Measurements from ENCODE around the gene FXYD6. TPM values are rescaled to one million over a fixed set of nuclear protein-coding genes. Genes with fewer than 3 reads are reported as not detected.

Gene FXYD6
- total RNA-seq, 2 donors from 2014 or later: 0.62 TPM; not detected in 1

DNA sequence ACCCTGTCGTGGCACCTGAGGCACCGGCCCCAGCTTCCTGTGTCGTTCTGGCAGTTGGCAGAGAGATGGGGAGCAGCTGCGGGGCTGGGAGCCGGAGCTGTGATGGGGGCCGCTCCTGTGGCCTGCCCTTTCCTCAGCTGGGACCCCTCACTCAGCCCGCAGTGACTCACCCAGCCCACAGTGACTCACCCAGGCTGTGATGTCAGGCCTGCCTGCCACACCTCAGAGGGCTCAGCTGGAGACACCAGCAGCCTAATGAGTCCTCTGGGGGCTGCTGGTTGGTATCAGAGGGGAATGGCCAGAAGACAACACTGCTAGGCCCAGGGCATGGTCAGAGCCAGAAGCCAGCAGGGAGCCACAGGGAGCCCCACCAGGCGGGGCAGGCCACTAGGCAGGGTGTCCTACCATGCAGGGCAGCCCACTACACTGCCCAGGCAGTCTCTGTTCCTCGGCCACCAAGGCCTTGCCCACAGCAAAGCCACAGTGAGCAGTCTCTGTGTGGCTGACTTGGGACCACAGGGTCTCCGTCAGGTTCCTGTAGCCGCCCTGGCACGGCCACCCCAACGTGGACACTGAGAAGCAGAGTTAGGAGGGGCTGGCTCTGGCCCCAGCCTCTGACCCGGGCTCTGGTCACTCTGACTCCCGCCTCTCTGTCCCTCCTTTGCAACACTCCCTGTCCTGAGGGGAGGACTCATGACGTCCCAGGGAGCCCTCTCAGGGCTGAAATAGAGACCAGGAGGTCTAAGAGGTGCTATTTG, 47.7 kb downstream of the FXYD6 start:
- ATAC-seq: peak; percentile 93
- Mint-ChIP-seq H3K4me3 (peak overlapping the region; percentile 69), H3K4me1 (peaks cover 28% of the 10 kb centered on the region)

DNA sequence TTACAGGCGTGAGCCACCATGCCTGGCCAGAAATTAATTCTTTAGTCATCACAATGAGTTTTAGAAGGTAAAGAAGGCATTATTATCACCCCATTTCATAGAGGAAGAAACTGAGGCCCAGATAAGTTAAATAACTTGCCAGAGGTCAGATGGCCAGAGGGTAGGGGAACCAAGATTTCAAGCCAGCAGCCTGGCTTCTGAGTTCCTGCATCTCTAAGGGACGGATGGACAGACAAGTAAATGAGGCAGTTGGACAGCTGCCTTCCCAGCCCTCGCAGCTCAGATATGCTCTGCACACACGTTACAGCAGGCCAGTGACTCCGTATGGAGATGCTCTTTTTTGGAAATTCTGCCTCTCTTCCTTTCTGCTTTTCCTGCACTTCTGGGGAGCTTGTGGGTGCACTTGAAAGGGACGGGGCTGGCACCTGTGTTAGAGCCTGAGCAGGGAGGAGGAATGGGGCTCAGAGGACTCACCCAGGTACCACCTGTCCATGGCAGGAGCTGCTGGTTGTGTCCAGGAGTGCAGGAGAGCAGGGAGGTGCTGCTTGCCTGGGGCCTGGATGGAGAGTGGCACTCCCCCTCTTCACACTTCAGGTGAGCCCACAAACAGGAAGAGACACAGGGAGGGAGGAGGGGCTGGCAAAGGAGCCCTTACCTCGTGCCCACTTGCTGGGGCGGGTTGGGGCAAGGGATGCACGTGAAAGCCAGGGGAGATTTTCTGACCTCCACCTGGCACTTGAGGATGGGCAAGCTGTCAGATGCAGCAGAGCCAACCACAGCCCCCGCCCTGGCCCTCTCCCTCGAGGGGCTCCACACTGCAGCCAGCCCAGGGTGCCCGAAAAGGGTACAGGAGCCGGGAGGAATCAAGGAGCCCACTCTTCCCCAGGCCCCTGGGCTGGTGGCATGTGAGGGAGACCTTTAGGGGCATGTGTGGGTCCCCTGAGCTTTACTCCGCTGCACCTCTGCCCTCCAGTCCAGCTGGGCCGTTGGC, 48.6 kb downstream of the FXYD6 start:
- H3K27ac Mint-ChIP-seq: peak overlapping the region; percentile 74
- DNase-seq: no peak
- ATAC-seq: peak; percentile 47
- H3K27me3 Mint-ChIP-seq: peaks cover 4% of the 10 kb centered on the region
- H3K36me3 Mint-ChIP-seq (ENCODE audit: low read depth): no peaks in the 10 kb centered on the region
- peak overlapping the region; percentile 77 for H3K4me3 Mint-ChIP-seq
- H3K4me1 Mint-ChIP-seq: peaks cover 33% of the 10 kb centered on the region
- H3K9me3 ChIP-seq (ENCODE audit: control insufficient read depth, low read length, poor library complexity, severe bottlenecking): no peaks in the 10 kb centered on the region

More for the DNA sequence above, 47.7 kb downstream of the FXYD6 start:
- H3K36me3 Mint-ChIP-seq (ENCODE audit: low read depth): no peaks in the 10 kb centered on the region
- peak overlapping the region; percentile 24 for H3K27ac Mint-ChIP-seq
- H3K9me3 ChIP-seq (ENCODE audit: control insufficient read depth, low read length, poor library complexity, severe bottlenecking): no peaks in the 10 kb centered on the region
- DNase-seq: peak in 2 of 3 donors; percentile 36 to 57
- peaks cover 6% of the 10 kb centered on the region for H3K27me3 Mint-ChIP-seq

DNA sequence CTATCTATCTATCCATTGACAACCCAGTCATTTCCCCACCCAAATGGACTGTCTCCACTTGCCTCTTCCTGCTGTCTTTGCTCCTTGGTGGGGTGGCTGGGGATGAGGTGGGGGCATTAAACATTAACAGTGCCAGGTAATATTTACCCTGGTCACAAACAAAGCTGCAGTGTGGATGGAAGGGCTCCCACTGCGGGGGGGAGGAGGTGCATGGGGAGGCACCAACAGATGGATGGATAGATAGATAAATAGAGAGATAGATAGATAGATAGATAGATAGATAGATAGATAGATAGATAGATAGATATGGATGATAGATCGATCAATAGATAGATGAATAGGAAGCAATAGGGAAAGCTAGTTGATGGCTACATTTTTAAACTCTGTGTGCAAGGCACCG, 49.6 kb downstream of the FXYD6 start:
- DNase-seq: no peak
- no peak for ATAC-seq
- no peaks in the 10 kb centered on the region for H3K9me3 ChIP-seq (ENCODE audit: control insufficient read depth, low read length, poor library complexity, severe bottlenecking)
- H3K27me3 Mint-ChIP-seq: no peaks in the 10 kb centered on the region
- H3K27ac Mint-ChIP-seq: no peak overlapping the region
- H3K4me1 Mint-ChIP-seq: peaks cover 35% of the 10 kb centered on the region
- no peak overlapping the region for H3K4me3 Mint-ChIP-seq
- no peaks in the 10 kb centered on the region for H3K36me3 Mint-ChIP-seq (ENCODE audit: low read depth)

DNA sequence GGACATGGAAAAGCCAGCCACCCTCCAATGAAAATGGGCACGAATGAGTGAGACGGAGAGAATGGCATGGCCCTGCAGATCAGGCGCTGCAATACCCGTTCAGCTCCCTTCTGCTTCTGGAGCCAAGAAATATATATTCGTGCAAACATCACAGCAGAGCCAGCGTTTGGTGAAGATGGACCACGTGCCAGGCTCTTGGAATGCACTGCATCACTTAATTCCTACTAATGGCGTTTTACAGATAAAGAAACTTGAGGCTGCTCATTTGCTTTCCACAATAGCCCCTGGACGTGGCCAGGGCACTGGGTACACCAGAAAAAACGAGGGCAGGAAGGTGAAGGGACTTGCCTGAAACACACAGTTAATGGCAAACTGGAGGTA, 50.3 kb downstream of the FXYD6 start:
- no peaks in the 10 kb centered on the region for H3K36me3 Mint-ChIP-seq (ENCODE audit: low read depth)
- no peak overlapping the region for H3K27ac Mint-ChIP-seq
- peaks cover 37% of the 10 kb centered on the region for H3K4me1 Mint-ChIP-seq
- no peaks in the 10 kb centered on the region for H3K27me3 Mint-ChIP-seq
- DNase-seq (no peak), ATAC-seq (no peak)
- H3K9me3 ChIP-seq (ENCODE audit: control insufficient read depth, low read length, poor library complexity, severe bottlenecking): no peaks in the 10 kb centered on the region
- no peak overlapping the region for H3K4me3 Mint-ChIP-seq

DNA sequence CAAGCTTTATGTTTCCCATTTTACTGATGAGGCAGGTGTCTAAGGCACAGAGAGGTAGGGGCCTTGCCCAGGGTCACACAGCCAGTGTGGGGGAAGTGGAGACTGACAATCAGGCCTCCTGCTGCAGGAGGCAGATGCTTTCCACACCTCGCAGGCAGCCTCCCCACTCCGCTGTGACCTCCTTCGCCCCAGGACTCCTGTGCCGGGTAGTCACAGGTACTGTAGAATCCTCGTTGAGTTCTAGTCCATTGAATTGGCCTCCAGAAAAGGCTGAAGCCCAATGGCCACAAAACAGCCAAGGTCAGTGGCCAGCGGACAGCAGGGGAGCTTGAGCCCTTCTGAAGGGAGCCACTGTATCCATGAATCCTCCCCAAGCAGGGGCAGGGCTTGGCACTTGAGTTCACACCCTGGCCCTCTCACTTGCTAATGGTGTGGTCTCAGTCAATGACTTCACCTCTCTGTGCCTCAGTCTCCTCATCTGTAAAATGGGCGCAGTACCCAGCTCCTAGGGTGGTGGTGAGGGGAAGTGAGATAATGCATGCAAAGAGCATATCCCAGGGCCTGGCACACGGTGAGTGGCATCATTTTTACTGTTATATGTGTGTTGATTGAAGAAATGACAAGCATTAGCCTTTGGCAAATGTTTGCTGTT, 50.8 kb downstream of the FXYD6 start:
- DNase-seq: no peak
- Mint-ChIP-seq H3K36me3 (ENCODE audit: low read depth) (no peaks in the 10 kb centered on the region), H3K27me3 (no peaks in the 10 kb centered on the region), H3K27ac (no peak overlapping the region), H3K4me1 (peaks cover 32% of the 10 kb centered on the region), H3K4me3 (no peak overlapping the region)
- no peaks in the 10 kb centered on the region for H3K9me3 ChIP-seq (ENCODE audit: control insufficient read depth, low read length, poor library complexity, severe bottlenecking)
- ATAC-seq: no peak

DNA sequence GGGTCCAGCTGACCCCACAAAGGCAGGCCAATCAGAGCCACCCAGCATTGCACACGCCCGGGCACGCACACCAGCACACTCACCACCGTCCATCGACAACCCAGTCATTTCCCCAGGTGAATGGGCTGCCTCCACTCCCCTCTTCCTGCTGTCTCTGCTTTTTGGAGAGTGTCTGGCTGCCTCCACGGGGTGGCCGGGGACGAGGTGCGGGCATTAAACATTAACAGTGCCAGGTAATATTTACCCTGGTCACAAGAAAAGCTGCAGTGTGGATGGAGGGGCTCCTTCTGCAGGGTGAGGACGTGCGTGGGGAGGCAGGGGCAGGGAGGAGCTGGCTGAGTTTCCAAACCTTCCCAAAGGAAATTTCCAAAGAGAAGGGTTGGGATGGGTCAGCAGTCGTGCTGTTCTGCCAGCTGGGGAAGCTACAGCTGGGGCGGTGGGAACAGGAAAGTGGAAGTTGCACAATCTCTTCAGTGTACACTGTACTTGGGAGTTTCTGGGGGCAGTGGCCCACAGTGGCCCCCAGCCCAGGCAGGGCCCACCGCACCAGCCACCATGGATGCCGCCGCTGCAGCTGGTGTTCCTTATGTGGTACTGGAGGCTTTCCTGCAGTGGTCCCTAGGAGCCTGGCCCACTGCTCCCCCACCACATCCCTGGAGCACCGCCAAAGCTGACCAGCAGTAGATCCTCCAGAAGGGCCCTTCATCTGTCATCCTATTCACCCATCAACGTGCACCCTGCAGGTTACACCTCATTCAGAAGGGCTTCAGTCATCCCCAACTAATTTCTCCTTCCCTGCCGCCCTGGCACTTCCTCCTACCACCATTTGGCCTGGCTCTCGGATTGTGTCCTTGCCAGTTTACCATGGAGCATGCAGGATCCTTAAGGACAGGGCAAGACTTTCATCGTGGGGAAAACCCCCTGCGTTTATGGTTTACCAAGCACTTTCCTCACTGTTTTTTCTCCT, 51.6 kb downstream of the FXYD6 start, which contains the start of gene FXYD2:
Gene FXYD2, minus strand, starts transcription at position 174 of the 967 bp plus-strand sequence. Its CDS starts 66 bp downstream, at position 108.
- ATAC-seq (no peak), DNase-seq (no peak)

DNA sequence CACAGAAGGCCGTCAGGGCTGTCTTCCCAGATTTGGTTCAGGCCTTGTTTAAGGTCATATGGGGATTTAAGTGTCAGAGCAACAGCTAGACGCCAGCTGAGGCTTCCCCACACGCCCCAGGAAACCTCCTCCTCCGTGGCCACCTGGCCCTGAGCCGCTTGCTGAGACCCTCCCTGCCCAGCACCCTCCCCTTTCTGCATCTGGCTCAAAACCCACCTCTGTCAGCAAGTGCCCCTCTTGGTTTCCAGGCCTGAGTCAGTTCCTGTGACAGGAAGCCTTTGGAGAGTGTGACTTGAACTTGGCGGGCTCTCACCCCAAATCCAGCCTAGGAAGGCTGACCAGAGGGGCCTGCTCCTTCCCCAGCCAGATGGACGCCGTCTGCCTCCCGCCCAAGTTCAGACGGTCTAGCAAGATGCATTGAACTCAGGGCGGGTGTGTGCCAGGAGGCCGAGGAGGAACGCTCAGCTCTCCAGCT, 52.5 kb downstream of the FXYD6 start:
- peaks cover 30% of the 10 kb centered on the region for H3K4me1 Mint-ChIP-seq
- ATAC-seq (no peak), DNase-seq (no peak)
- no peak overlapping the region for H3K27ac Mint-ChIP-seq
- no peaks in the 10 kb centered on the region for H3K9me3 ChIP-seq (ENCODE audit: control insufficient read depth, low read length, poor library complexity, severe bottlenecking)
- no peaks in the 10 kb centered on the region for H3K36me3 Mint-ChIP-seq (ENCODE audit: low read depth)
- H3K27me3 Mint-ChIP-seq: no peaks in the 10 kb centered on the region
- no peak overlapping the region for H3K4me3 Mint-ChIP-seq

More for the DNA sequence above, 51.6 kb downstream of the FXYD6 start, which contains the start of gene FXYD2:
- Mint-ChIP-seq H3K4me1 (peaks cover 29% of the 10 kb centered on the region), H3K4me3 (no peak within 1 kb of the TSS), H3K36me3 (ENCODE audit: low read depth) (no peaks in the 10 kb centered on the region), H3K27ac (no peak within 1 kb of the TSS), H3K27me3 (no peaks in the 10 kb centered on the region)
- no peaks in the 10 kb centered on the region for H3K9me3 ChIP-seq (ENCODE audit: control insufficient read depth, low read length, poor library complexity, severe bottlenecking)

DNA sequence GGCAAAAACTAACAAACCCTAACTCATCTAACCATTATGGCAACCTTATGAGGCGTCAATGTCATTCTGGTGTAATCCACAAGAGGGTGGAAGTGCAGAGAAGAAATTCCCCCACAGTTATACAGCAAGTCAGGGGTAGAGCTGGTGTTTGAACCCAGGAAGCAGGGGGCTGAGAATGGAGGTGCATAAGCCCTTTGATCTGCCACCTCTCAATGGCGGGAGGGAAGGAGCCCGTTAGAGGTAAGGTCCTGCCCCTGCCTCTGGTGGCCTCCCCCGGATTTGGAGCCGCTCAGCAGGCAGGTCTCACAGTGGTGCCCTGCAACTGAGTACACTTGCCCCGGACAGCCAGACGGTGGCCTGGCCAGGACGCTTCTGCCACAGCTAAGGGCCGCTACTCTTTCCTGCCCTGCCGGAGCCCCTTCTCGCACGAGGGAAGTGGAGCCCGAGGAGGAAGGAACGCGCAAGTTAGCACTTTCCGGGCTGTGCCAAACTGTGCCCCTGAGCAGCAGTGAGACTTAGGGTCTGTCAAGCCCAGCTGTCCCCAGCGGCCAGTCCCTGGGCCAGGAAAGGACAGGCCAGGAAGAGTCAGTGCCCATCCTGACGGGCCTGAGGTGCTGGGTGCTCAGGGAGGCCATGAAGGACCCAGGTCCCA, 53.0 kb downstream of the FXYD6 start:
- no peak overlapping the region for H3K4me3 Mint-ChIP-seq
- H3K36me3 Mint-ChIP-seq (ENCODE audit: low read depth): no peaks in the 10 kb centered on the region
- no peaks in the 10 kb centered on the region for H3K9me3 ChIP-seq (ENCODE audit: control insufficient read depth, low read length, poor library complexity, severe bottlenecking)
- H3K4me1 Mint-ChIP-seq: peaks cover 29% of the 10 kb centered on the region
- ATAC-seq (peak; percentile 70), DNase-seq (no peak)
- no peaks in the 10 kb centered on the region for H3K27me3 Mint-ChIP-seq
- no peak overlapping the region for H3K27ac Mint-ChIP-seq

DNA sequence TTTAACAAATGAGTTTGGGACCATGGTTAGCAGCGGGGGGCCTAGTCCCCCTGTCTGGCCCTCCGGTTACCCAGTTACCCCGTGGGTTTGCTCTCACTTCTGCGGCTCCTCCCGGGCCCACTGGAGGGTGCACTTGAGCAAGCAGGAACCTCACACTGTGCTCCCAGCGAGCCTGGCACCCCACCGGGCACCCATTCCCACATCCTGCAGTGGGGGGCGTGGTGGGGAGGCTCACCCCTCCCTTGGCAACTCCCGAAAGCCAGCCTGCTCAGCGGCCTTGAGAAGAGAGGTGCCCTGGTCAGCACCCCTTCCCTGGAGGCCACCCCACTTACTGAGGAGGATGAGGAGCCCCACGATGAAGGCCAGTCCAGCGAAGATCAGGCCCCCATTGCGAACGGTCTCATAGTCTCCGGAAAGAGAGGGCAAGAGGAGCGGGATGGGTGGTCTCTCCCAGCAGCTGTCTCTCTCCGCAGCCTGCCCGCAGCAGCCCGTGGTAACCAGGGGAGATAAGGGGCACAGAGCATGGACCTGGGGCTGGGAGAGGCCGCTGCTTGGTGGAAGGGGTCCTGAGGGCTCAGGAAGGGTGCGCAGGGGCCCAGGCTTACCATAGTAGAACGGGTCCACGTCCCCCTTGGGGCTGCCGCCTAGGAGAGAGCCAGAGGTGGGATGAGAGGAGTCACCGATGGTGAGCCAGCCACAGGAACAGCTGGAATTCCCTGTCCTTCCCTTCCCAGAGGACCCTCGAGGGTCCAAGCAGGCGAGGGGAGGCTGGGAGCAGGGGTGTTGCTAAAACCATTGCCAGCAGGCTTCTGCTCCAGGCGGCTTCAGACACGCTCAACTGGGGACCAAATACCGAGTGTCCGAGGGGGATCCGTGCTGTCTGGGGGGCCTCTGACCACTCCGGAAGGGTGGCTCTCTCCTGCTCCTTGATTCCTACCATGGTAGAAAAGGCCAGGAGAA, 54.1 kb downstream of the FXYD6 start:
- Mint-ChIP-seq H3K4me1 (peaks cover 32% of the 10 kb centered on the region), H3K36me3 (ENCODE audit: low read depth) (no peaks in the 10 kb centered on the region), H3K27me3 (no peaks in the 10 kb centered on the region), H3K27ac (peak overlapping the region; percentile 88), H3K4me3 (no peak overlapping the region)
- H3K9me3 ChIP-seq (ENCODE audit: control insufficient read depth, low read length, poor library complexity, severe bottlenecking): no peaks in the 10 kb centered on the region
- ATAC-seq: peak; percentile 38
- peak in 1 of 3 donors; percentile 34 for DNase-seq

DNA sequence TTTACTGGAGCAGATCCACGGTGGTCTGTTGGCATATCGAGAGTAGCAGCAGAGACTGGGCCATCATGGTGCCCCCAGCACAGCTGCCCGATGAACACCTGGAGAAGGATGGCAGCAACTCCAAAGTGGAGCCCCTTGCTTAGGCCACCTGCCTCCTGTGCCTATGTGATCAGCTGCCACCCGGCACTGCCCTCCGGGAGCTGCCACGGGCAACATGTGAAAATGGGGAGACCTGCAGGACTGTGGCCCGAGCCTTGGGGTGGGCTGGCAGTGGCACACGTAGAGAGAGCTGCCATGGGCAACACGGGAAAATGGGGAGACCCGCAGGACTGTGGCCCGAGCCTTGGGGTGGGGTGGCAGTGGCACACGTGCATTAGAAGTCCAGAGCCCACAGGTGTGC, 55.0 kb downstream of the FXYD6 start:
- DNase-seq (no peak), ATAC-seq (no peak)
- H3K36me3 Mint-ChIP-seq (ENCODE audit: low read depth): no peaks in the 10 kb centered on the region
- no peaks in the 10 kb centered on the region for H3K9me3 ChIP-seq (ENCODE audit: control insufficient read depth, low read length, poor library complexity, severe bottlenecking)
- H3K27me3 Mint-ChIP-seq: no peaks in the 10 kb centered on the region
- H3K4me3 Mint-ChIP-seq: no peak overlapping the region
- peak overlapping the region; percentile 88 for H3K27ac Mint-ChIP-seq
- peaks cover 29% of the 10 kb centered on the region for H3K4me1 Mint-ChIP-seq

DNA sequence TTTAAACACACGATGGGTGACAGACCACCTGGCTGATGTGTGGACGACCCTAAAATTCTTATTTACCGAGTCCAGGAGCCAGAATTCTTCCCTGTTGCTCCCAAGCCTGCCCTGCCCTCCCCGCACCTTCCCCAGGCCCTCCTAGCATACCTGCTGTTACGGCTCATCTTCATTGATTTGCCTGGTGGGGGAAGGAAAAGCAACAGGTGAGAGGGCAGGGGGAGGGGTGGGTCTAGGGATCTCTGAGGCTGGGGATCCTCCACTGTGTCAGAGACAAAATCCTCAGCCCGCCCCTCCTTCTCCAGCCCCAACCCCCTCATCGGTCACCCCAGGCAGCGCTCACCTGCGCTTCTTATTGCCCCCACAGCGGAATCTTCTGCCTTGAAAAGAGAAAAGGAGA, 55.9 kb downstream of the FXYD6 start:
- Mint-ChIP-seq H3K36me3 (ENCODE audit: low read depth) (no peaks in the 10 kb centered on the region), H3K27ac (no peak overlapping the region), H3K4me1 (peaks cover 32% of the 10 kb centered on the region), H3K4me3 (no peak overlapping the region), H3K27me3 (no peaks in the 10 kb centered on the region)
- ATAC-seq (no peak), DNase-seq (no peak)
- no peaks in the 10 kb centered on the region for H3K9me3 ChIP-seq (ENCODE audit: control insufficient read depth, low read length, poor library complexity, severe bottlenecking)

Measured in T-helper 17 cell (primary cell).